EL (cell line): Measurements from ENCODE around the gene EDC4.
"Not testable (repeated sequence)": the region's sequence is repeated elsewhere in the genome, so short reads cannot be mapped to it uniquely, and the experiment has no call there.

Source experiments
- DNase-seq: peaks from one replicate; pipeline ENCODE4 v3.0.0-alpha.2; 2016

The EDC4 gene

GRCh38 chr16:67847064-67847861, 25.6 kb upstream of the EDC4 start, which contains the start of gene CENPT:
TSS of gene CENPT (minus strand) at chr16:67847693. CDS start at chr16:67833859, 13,834 bp downstream.
- DNase-seq, result peak; percentile 80

- DNase-seq, result no peak
Observed at GRCh38 chr16:67848118-67848517, 24.7 kb upstream of the EDC4 start.

- DNase-seq, result no peak
Observed at GRCh38 chr16:67853670-67854069, 19.2 kb upstream of the EDC4 start.

GRCh38 chr16:67855789-67856188, 17.1 kb upstream of the EDC4 start:
- no peak for DNase-seq

- no peak for DNase-seq
Observed at GRCh38 chr16:67856927-67857546, 15.8 kb upstream of the EDC4 start.

GRCh38 chr16:67857547-67858233, 15.2 kb upstream of the EDC4 start:
- peak; percentile 92 for DNase-seq

- no peak for DNase-seq
Observed at GRCh38 chr16:67858500-67858899, 14.4 kb upstream of the EDC4 start.

GRCh38 chr16:67860589-67861398, 12.1 kb upstream of the EDC4 start:
- DNase-seq, result peak; percentile 55

GRCh38 chr16:67861877-67862276, 11.0 kb upstream of the EDC4 start:
- no peak for DNase-seq

GRCh38 chr16:67862623-67863583, 9.9 kb upstream of the EDC4 start:
- no peak for DNase-seq

GRCh38 chr16:67864044-67864443, 8.8 kb upstream of the EDC4 start:
- DNase-seq, result not testable (repeated sequence)

GRCh38 chr16:67864594-67864993, 8.3 kb upstream of the EDC4 start:
- no peak for DNase-seq

- peak; percentile 47 for DNase-seq
Observed at GRCh38 chr16:67865318-67865717, 7.5 kb upstream of the EDC4 start.

- DNase-seq, result no peak
Observed at GRCh38 chr16:67868290-67868689, 4.6 kb upstream of the EDC4 start.

- DNase-seq, result no peak
Observed at GRCh38 chr16:67869653-67870052, 3.2 kb upstream of the EDC4 start.

GRCh38 chr16:67871256-67871655, 1.6 kb upstream of the EDC4 start:
- DNase-seq, result no peak

- DNase-seq, result no peak
Observed at GRCh38 chr16:67872131-67872630, 671 bp upstream of the EDC4 start.

- DNase-seq, result no peak
Observed at GRCh38 chr16:67873435-67874370, 851 bp downstream of the EDC4 start.

GRCh38 chr16:67874372-67874771, 1.5 kb downstream of the EDC4 start:
- no peak for DNase-seq

- no peak for DNase-seq
Observed at GRCh38 chr16:67877064-67877463, 4.2 kb downstream of the EDC4 start.
